GM12892 (cell line): ENCODE results near the gene IL17C.

ENCODE experiments used
- POLR2A ChIP-seq: IDR thresholded peaks from 2 replicates; pipeline ENCODE4 v1.6.1; 2011; ENCODE audit warnings: low read depth, low read length, control low read depth
- POLR2AphosphoS5 ChIP-seq: IDR thresholded peaks from 2 replicates; pipeline ENCODE4 v1.6.1; 2011; ENCODE audit warnings: low read depth, low read length, control low read depth
- TAF1 ChIP-seq: IDR thresholded peaks from 2 replicates; pipeline ENCODE4 v1.6.1; 2011; ENCODE audit warnings: low read depth, mild to moderate bottlenecking, control low read depth, low read length, borderline replicate concordance

DNA sequence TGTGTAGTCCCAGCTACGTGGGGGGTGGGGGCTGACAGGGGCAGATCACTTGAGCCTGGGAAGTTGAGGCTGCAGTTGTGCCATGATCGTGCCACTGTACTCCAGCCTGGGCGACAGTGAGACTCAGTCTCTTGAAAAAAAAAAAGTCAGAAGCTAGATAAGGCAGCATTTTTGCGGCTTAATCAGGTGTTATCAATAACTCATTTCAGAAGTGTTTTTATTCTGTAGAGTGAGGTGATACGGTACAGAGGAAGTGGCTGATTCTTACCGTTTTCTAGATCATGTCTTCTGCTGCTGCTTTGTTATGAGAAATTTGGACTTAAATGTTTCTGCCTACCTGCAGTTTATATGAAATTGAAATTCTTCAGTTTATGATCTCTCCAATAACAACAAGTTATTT is 49.6 kb upstream of the IL17C start:
- no peak for TF ChIP-seq POLR2A
- TF ChIP-seq POLR2AphosphoS5, result no peak
- TF ChIP-seq TAF1, result no peak
